A549 (cell line): ENCODE data around the gene PPP1R1C. TPM values are rescaled to one million over a fixed set of nuclear protein-coding genes. Genes with fewer than 3 reads are reported as not detected.
A peak's percentile ranks its signal among the peaks of the same experiment; 100 is the strongest.

ENCODE experiments used
- ATAC-seq, 2 experiments: fragments of 200-7000 bp in 1 of 2; fragments of >200 bp in 1 of 2; cut with Nextera tagmentation in 1 of 2; cut with Tn5 transposase in 1 of 2; 3 replicates each; pipeline versions ENCODE4 v1.8.0 to v1.9.1; 2018 to 2020; ENCODE audit warnings: mild to moderate bottlenecking in 1 of 2, moderate library complexity in 1 of 2
- CTCF ChIA-PET: fragments of 300-600 bp; sonication (Branson Sonifier 250); formaldehyde crosslinking; extraction: SDS; loops from one replicate; lab custom pipeline; 2021; ENCODE audit warnings: antibody characterized with exemption, inconsistent platforms; lab: Yijun Ruan, JAX
- POLR2A ChIA-PET: fragments of 350-600 bp; formaldehyde crosslinking; extraction: SDS; loops from one replicate; lab custom pipeline; 2021; ENCODE audit warnings: antibody characterized with exemption, inconsistent platforms; lab: Yijun Ruan, JAX
- DNase-seq, 2 experiments: peaks; one replicate each; pipeline versions ENCODE4 v3.0.0 to v3.0.0-alpha.2; 2011 to 2016; ENCODE audit warnings: low read depth in 1 of 2, low spot score in 1 of 2
- FAIRE-seq: peaks from 2 replicates; lab custom pipeline; 2011; peaks lifted over from hg19 to GRCh38; lab: Jason Lieb, UNC
- H3K27ac ChIP-seq, 2 experiments: fragments of >200 bp; sonication (Bioruptor Twin); formaldehyde crosslinking; 3 replicates each; pipeline ENCODE4 v1.5.1; 2016 to 2017
- H3K4me1 ChIP-seq: fragments of >200 bp; sonication (Bioruptor Twin); formaldehyde crosslinking; 3 replicates; pipeline ENCODE4 v1.6.1; 2016
- H3K4me2 ChIP-seq: fragments of >200 bp; sonication (Bioruptor Twin); formaldehyde crosslinking; 3 replicates; pipeline ENCODE4 v1.6.1; 2016
- H3K4me3 ChIP-seq: fragments of >200 bp; sonication (Bioruptor Twin); formaldehyde crosslinking; 3 replicates; pipeline ENCODE4 v1.5.1; 2016
- H3K9me3 ChIP-seq: fragments of >200 bp; sonication (Bioruptor Twin); formaldehyde crosslinking; 3 replicates; pipeline ENCODE4 v1.6.1; 2016
- BHLHE40 ChIP-seq: IDR thresholded peaks from 2 replicates; pipeline ENCODE4 v1.6.1; 2012; ENCODE audit warnings: low read depth, low read length, inconsistent platforms
- EP300 ChIP-seq, 2 experiments: fragments of >200 bp; sonication (Bioruptor Twin); formaldehyde crosslinking; IDR thresholded peaks; 2 replicates in 1 of 2; 3 replicates in 1 of 2; pipeline ENCODE4 v1.6.1; 2016 to 2017
- FOXS1 ChIP-seq: fragments of 250-450 bp; sonication (Bioruptor Pico); IDR thresholded peaks from 2 replicates; pipeline ENCODE4 v1.5.0; 2020; ENCODE audit warnings: mild to moderate bottlenecking, moderate library complexity
- HDAC2 ChIP-seq: fragments of 200-600 bp; sonication (generic); IDR thresholded peaks from 2 replicates; pipeline ENCODE4 v1.6.1; 2016
- HOXB5 ChIP-seq: fragments of 250-450 bp; sonication (Bioruptor Pico); IDR thresholded peaks from 2 replicates; pipeline ENCODE4 v1.5.0; 2020; ENCODE audit warnings: mild to moderate bottlenecking, moderate library complexity
- JUNB ChIP-seq: fragments of >200 bp; sonication (Bioruptor Twin); formaldehyde crosslinking; IDR thresholded peaks from 2 replicates; pipeline ENCODE4 v1.6.1; 2016
- MAZ ChIP-seq: fragments of 150-350 bp; IDR thresholded peaks from 2 replicates; pipeline ENCODE4 v1.6.1; 2014; ENCODE audit warnings: antibody characterized with exemption, low read depth, low read length, borderline replicate concordance
- MYC ChIP-seq: IDR thresholded peaks from 2 replicates; pipeline ENCODE4 v1.6.1; 2012; ENCODE audit warnings: mild to moderate bottlenecking, inconsistent platforms, low read length, improper control_type of control experiment, borderline replicate concordance
- PHF8 ChIP-seq: fragments of 200-600 bp; sonication (generic); IDR thresholded peaks from 2 replicates; pipeline ENCODE4 v1.6.1; 2016; ENCODE audit warnings: low read depth, mild to moderate bottlenecking, antibody characterized with exemption, moderate library complexity, borderline replicate concordance
- POLR2A ChIP-seq: IDR thresholded peaks from 2 replicates; pipeline ENCODE4 v1.6.1; 2012; ENCODE audit warnings: mild to moderate bottlenecking, low read length
- RAD21 ChIP-seq, 2 experiments: fragments of >200 bp in 1 of 2; sonication (Bioruptor Twin) in 1 of 2; formaldehyde crosslinking in 1 of 2; IDR thresholded peaks in 1 of 2; conservative IDR thresholded peaks in 1 of 2; 2 replicates in 1 of 2; 3 replicates in 1 of 2; pipeline ENCODE4 v1.6.1; 2012 to 2018; ENCODE audit warnings: inconsistent platforms in 1 of 2
- RARB ChIP-seq: fragments of 250-450 bp; sonication (Bioruptor Pico); IDR thresholded peaks from 2 replicates; pipeline ENCODE4 v1.8.0; 2021; ENCODE audit warnings: mild to moderate bottlenecking, moderate library complexity
- TP53 ChIP-seq: fragments of 250-450 bp; sonication (Bioruptor Pico); IDR thresholded peaks from 2 replicates; pipeline ENCODE4 v1.5.0; 2021; ENCODE audit warnings: mild to moderate bottlenecking, moderate library complexity
- ZNF302 ChIP-seq: fragments of 250-450 bp; sonication (Bioruptor Pico); IDR thresholded peaks from 2 replicates; pipeline ENCODE4 v1.9.0; 2021; ENCODE audit warnings: inconsistent platforms, mild to moderate bottlenecking, moderate library complexity
- WGBS: methylation state at CpG from one replicate; pipeline ENCODE4 v1.1.6; 2017; ENCODE audit errors: missing lambda C conversion rate; 5-methylcytosine and 5-hydroxymethylcytosine counted together
- polyA plus RNA-seq, 4 experiments: library from polyadenylated mRNA; depleted of rRNA in 3 of 4; stranded (reverse); fragments of >200 nt; fragmentation: RNase III in 1 of 4; extraction: RNeasy Plus Mini Kit Qiagen cat#74134 plus additional on column Dnase treatment in 1 of 4; gene quantifications; 2 replicates in 3 of 4; 3 replicates in 1 of 4; pipeline ENCODE4 v1.2.3, GENCODE V29; 2011 to 2017
- TF ChIP-seq, protein P1 (sequence below): fragments of 150-350 bp; IDR thresholded peaks from 2 replicates; pipeline ENCODE4 v1.6.1; 2014; ENCODE audit warnings: low read depth, mild to moderate bottlenecking, low read length
- TF ChIP-seq, protein P2 (sequence below): IDR thresholded peaks from 2 replicates; pipeline ENCODE4 v1.6.1; 2012; ENCODE audit warnings: low read depth, borderline replicate concordance
- TF ChIP-seq, protein P3 (sequence below): fragments of >200 bp; sonication (Bioruptor Twin); formaldehyde crosslinking; IDR thresholded peaks from 3 replicates; pipeline ENCODE4 v1.5.1; 2016

Gene PPP1R1C
- polyA plus RNA-seq, 2 of the 4 experiments (the other 2 are of a cell fraction), result 0.81 to 2.7 TPM

DNA sequence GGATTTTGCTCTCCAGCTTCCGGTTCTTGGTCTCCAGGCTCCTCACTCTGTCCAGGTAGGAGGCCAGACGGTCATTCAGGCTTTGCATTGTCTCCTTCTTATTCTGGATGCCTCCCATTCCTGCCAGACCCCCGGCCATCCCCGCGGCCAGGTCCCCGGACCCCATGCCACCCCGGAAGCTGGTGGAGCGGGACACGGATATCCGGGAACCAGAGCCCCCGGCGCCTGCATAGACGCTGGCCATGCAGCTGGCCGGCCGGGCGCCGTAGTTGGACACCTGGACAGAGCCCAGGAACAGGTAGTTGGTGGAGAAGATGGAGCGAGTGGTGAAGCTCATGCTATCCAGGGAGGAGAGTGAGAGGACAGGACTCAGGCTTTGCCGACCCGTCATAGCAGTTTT is 23.5 kb upstream of the PPP1R1C start:
- ATAC-seq, result no peak
- TF ChIP-seq MAZ (no peak), POLR2A (no peak), FOXS1 (no peak), PHF8 (no peak), TP53 (CRISPR knock-in tag) (no peak), RARB (CRISPR knock-in tag) (no peak), MYC (no peak), BHLHE40 (no peak), HDAC2 (no peak)
- TF ChIP-seq, protein P1, sequence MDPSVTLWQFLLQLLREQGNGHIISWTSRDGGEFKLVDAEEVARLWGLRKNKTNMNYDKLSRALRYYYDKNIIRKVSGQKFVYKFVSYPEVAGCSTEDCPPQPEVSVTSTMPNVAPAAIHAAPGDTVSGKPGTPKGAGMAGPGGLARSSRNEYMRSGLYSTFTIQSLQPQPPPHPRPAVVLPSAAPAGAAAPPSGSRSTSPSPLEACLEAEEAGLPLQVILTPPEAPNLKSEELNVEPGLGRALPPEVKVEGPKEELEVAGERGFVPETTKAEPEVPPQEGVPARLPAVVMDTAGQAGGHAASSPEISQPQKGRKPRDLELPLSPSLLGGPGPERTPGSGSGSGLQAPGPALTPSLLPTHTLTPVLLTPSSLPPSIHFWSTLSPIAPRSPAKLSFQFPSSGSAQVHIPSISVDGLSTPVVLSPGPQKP, result no peak
- TF ChIP-seq, protein P2, sequence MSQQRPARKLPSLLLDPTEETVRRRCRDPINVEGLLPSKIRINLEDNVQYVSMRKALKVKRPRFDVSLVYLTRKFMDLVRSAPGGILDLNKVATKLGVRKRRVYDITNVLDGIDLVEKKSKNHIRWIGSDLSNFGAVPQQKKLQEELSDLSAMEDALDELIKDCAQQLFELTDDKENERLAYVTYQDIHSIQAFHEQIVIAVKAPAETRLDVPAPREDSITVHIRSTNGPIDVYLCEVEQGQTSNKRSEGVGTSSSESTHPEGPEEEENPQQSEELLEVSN, result no peak
- ChIA-PET CTCF (interaction anchor here (0.5 to 1.3 kb wide), 3 partner anchors 9 to 687 kb away, joined by 3 to 5 read pairs (median 3); no protein-coding TSS in a partner anchor), POLR2A (no interaction called here)
- Histone ChIP-seq H3K9me3 (no peaks in the 10 kb centered on the region), H3K27ac (no peak overlapping the region), H3K4me1 (peaks cover 16% of the 10 kb centered on the region), H3K4me2 (no peak overlapping the region), H3K4me3 (no peak overlapping the region)
- 92% methylated on average over 19 of the region's 20 CpGs for WGBS
- DNase-seq, result no peak
- no peak for FAIRE-seq

DNA sequence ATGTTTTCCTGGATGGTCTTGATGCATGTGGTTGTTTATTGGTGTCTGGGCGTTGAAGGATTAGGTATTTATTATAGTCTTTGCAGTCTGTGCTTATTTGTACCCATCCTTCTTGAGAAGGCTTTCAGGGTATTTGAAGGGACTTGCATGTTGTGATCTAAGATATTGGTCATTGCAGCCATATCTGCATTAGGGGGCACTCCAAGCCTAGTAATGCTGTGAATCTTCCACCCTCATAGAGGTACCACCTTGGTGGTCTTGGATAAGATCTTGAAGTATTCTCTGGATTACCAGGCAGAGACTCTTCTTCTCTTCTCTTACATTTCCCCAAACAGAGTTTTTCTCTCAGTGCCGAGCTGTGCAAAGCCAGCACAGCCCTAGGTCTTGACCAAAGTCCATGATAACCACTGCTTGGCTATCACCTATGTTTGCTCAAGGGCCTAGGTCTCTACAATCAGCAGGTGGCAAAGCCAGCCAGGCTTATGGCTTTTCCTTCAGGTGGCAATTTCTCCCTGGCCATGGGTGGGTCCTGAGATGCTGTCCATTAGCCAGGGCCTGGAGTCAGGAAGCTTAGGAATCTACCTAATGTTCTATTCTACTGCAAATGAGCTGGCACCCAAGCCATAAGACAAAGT is 15.4 kb upstream of the PPP1R1C start:
- CTCF ChIA-PET, result interaction anchor here (0.6 to 1.3 kb wide), 4 partner anchors 15 to 922 kb away, joined by 3 to 5 read pairs (median 3); no protein-coding TSS in a partner anchor
- POLR2A ChIA-PET, result no interaction called here
- ATAC-seq, result no peak
- Histone ChIP-seq H3K4me3 (no peak overlapping the region), H3K27ac (no peak overlapping the region), H3K9me3 (no peaks in the 10 kb centered on the region), H3K4me2 (no peak overlapping the region), H3K4me1 (no peaks in the 10 kb centered on the region)
- 29% methylated on average over 2 of the region's 2 CpGs for WGBS
- TF ChIP-seq RAD21 (conservative IDR thresholded peaks at IDR 0.05 in 1 of 2, IDR thresholded peaks at IDR 0.05 in 1 of 2), result peak in 1 of 2 experiments; percentile 7; a peak in 1 of 5 replicates
- no peak for TF ChIP-seq EP300 (IDR thresholded peaks at IDR 0.05)
- FAIRE-seq, result no peak
- DNase-seq, result no peak

DNA sequence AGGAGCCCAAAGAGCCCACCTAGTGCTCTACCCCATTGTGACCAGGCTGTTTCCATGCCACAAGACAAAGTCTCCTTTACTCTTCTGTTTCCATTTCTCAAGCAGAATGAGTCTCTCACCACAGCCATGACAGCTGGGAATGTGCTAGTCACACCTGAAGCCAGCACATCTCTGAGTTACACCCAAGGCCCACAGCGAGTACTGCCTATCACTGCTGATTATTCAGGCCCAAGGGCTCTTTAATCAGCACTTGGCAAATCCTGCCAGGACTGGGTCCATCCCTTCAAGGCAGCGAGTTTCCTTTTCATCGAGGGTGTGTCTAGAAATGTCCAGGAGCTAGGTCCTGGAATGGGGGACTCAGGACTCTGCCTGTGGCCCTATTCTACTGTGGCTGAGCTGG is 14.6 kb upstream of the PPP1R1C start:
- no peak for ATAC-seq
- WGBS, result 52% methylated on average over 3 of the region's 3 CpGs
- no peak overlapping the region for H3K27ac ChIP-seq

More for the DNA sequence above, 14.6 kb upstream of the PPP1R1C start:
- Histone ChIP-seq H3K4me2 (no peak overlapping the region), H3K9me3 (no peaks in the 10 kb centered on the region), H3K4me3 (no peak overlapping the region), H3K4me1 (no peaks in the 10 kb centered on the region)
- DNase-seq (no peak), FAIRE-seq (no peak)
- TF ChIP-seq POLR2A, result no peak
- no peak for TF ChIP-seq JUNB
- TF ChIP-seq, protein P3, sequence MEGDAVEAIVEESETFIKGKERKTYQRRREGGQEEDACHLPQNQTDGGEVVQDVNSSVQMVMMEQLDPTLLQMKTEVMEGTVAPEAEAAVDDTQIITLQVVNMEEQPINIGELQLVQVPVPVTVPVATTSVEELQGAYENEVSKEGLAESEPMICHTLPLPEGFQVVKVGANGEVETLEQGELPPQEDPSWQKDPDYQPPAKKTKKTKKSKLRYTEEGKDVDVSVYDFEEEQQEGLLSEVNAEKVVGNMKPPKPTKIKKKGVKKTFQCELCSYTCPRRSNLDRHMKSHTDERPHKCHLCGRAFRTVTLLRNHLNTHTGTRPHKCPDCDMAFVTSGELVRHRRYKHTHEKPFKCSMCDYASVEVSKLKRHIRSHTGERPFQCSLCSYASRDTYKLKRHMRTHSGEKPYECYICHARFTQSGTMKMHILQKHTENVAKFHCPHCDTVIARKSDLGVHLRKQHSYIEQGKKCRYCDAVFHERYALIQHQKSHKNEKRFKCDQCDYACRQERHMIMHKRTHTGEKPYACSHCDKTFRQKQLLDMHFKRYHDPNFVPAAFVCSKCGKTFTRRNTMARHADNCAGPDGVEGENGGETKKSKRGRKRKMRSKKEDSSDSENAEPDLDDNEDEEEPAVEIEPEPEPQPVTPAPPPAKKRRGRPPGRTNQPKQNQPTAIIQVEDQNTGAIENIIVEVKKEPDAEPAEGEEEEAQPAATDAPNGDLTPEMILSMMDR, result no peak
- no peak for TF ChIP-seq HOXB5
- no peak for TF ChIP-seq ZNF302
- CTCF ChIA-PET, result interaction anchor here (1.3 kb wide), 2 partner anchors 16 to 106 kb away, joined by 3 to 5 read pairs; no protein-coding TSS in a partner anchor
- POLR2A ChIA-PET, result no interaction called here
